ENCODE data around the gene RUBCN.

RUBCN gene

DNA sequence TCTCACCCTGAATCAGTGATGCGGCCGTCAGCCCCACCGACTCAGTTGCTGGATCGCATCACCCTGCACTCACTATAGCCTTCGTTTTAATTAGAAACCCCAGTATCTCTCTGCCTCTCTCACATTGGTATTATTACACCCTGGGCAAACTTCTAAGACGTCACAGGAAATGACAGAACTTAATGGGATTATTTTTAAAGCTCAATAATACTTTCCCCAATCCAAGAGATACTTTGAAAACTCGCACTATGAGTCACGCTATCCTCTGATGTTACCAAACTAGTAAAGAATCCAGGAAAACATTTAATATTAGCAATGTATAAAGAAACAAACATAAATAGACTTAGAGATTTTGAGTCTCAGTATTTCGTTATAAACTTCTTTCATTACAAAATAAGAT, 36.6 kb downstream of the RUBCN start:
- H3K27ac ChIP-seq = no peak overlapping the region
- TF ChIP-seq, protein P1, sequence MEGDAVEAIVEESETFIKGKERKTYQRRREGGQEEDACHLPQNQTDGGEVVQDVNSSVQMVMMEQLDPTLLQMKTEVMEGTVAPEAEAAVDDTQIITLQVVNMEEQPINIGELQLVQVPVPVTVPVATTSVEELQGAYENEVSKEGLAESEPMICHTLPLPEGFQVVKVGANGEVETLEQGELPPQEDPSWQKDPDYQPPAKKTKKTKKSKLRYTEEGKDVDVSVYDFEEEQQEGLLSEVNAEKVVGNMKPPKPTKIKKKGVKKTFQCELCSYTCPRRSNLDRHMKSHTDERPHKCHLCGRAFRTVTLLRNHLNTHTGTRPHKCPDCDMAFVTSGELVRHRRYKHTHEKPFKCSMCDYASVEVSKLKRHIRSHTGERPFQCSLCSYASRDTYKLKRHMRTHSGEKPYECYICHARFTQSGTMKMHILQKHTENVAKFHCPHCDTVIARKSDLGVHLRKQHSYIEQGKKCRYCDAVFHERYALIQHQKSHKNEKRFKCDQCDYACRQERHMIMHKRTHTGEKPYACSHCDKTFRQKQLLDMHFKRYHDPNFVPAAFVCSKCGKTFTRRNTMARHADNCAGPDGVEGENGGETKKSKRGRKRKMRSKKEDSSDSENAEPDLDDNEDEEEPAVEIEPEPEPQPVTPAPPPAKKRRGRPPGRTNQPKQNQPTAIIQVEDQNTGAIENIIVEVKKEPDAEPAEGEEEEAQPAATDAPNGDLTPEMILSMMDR (conservative IDR thresholded peaks at IDR 0.05) = no peak
- no peak for TF ChIP-seq ZFX (IDR thresholded peaks at IDR 0.05)

DNA sequence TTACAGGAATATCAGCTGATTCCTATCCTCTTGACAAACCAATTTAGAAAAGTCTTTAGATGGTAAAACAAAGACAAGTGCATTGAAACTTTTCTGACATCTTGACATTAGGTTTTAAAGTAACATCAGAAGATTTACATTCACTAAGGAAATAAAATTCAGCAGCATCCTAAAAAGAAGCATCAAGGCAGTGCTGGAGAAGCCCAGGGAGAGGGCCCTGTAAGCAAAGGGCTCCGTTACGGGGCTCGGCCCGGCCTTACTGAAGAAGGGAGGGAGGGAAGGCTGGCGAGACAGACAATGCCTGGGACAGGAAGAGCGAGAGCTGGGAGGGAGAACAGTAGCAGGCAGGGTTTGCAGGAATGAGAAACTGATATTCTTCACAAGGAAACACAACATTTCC, 39.3 kb downstream of the RUBCN start:
- TF ChIP-seq ZFX (IDR thresholded peaks at IDR 0.05) = no peak
- TF ChIP-seq, protein P1 (conservative IDR thresholded peaks at IDR 0.05) = no peak
- no peak overlapping the region for H3K27ac ChIP-seq

GRCh38 chr3:197694251-197694650, 42.5 kb downstream of the RUBCN start:
- no peak for TF ChIP-seq ZFX (IDR thresholded peaks at IDR 0.05)
- TF ChIP-seq, protein P1 (conservative IDR thresholded peaks at IDR 0.05) = no peak
- H3K27ac ChIP-seq = no peak overlapping the region

- no peak for TF ChIP-seq ZFX (IDR thresholded peaks at IDR 0.05)
- TF ChIP-seq, protein P1 (conservative IDR thresholded peaks at IDR 0.05) = no peak
- no peak overlapping the region for H3K27ac ChIP-seq
These were observed 44.1 kb downstream of the RUBCN start for GRCh38 chr3:197692641-197693040.

DNA sequence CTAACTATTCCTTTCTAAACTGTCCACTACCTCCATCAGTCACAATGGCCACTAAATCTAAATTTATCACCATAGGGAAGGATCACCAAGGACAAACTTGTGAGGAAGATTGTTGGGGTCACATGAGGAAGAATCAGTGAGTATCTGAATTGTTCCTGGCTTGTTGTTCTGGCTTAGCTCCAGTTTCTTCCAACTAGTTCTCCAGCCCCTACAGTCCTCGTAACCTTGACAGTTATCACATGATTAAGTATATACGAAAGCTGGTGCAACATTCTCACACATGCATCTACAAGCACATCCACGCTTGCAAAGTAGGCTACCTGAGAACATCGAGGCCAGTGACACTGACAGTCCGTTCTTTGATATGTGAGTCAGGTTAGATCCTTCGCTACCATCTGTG, 46.0 kb downstream of the RUBCN start:
- no peak overlapping the region for H3K27ac ChIP-seq
- TF ChIP-seq, protein P1 (conservative IDR thresholded peaks at IDR 0.05) = no peak
- no peak for TF ChIP-seq ZFX (IDR thresholded peaks at IDR 0.05)

DNA sequence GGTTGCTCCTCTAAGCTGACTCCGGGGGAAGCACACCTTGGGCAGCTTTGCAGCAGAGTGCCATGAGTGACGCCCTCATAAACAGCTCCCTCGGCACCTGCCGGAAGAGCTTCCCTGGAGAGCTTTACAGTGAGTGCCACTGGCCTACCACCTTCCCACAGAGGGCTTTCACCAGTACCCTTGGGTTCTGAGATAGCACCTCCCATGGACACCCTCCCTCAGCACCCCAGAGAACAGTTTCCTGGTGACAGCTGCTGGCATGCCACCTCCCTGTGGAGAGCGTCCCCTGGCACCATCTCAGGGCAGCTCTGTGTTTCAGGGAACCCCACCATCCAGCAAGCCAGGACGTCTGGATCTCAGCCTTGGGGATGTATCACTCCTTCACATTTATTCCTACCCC, 49.1 kb downstream of the RUBCN start:
- no peak for TF ChIP-seq ZFX (IDR thresholded peaks at IDR 0.05)
- TF ChIP-seq, protein P1 (conservative IDR thresholded peaks at IDR 0.05) = no peak
- H3K27ac ChIP-seq = no peak overlapping the region

- H3K27ac ChIP-seq = no peak overlapping the region
- TF ChIP-seq ZFX (IDR thresholded peaks at IDR 0.05) = no peak
- TF ChIP-seq, protein P1 (conservative IDR thresholded peaks at IDR 0.05) = no peak
These were observed 49.8 kb downstream of the RUBCN start for GRCh38 chr3:197686899-197687298.
